Fibroblast of lung (primary cell): ENCODE measurements around the gene CRYL1.

Experiments
- EZH2 ChIP-seq: IDR thresholded peaks from 2 replicates; pipeline ENCODE4 v1.5.1; 2012; ENCODE audit warnings: low read length, control low read depth, mild to moderate bottlenecking; ENCODE audit errors: missing control alignments
- TF ChIP-seq, protein P1 (sequence below), 2 donors: IDR thresholded peaks in 1 of 2; conservative IDR thresholded peaks in 1 of 2; 1 replicate in 1 of 2; 2 replicates in 1 of 2; pipeline ENCODE4 v1.5.1; 2011 to 2012; ENCODE audit warnings: low read length in 2 of 2, control low read depth in 1 of 2, inconsistent platforms in 1 of 2, low read depth in 1 of 2, mild to moderate bottlenecking in 1 of 2

DNA sequence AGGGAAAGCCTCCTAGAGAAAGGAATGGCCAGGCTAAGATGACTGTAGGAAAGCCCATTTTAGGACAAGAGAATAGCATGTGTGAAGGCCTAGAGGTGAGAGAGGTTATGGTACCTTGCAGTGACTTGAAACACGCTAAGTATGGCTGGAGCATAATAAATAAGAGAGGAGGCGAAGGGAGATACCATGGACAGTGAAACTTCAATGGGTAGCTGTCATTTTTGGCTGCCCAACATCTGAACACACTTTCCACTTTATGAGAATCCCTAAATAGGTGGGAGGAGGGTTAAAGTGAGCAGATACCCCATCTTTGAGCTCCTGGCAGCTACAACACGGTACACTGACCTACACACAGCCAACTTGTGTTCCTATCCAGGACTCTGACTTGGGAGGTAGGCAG lies 33.3 kb upstream of the CRYL1 start:
- no peak for TF ChIP-seq EZH2
- TF ChIP-seq, protein P1, sequence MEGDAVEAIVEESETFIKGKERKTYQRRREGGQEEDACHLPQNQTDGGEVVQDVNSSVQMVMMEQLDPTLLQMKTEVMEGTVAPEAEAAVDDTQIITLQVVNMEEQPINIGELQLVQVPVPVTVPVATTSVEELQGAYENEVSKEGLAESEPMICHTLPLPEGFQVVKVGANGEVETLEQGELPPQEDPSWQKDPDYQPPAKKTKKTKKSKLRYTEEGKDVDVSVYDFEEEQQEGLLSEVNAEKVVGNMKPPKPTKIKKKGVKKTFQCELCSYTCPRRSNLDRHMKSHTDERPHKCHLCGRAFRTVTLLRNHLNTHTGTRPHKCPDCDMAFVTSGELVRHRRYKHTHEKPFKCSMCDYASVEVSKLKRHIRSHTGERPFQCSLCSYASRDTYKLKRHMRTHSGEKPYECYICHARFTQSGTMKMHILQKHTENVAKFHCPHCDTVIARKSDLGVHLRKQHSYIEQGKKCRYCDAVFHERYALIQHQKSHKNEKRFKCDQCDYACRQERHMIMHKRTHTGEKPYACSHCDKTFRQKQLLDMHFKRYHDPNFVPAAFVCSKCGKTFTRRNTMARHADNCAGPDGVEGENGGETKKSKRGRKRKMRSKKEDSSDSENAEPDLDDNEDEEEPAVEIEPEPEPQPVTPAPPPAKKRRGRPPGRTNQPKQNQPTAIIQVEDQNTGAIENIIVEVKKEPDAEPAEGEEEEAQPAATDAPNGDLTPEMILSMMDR (conservative IDR thresholded peaks at IDR 0.05 in 1 of 2, IDR thresholded peaks at IDR 0.05 in 1 of 2; ENCODE audit: low read depth in 1 of 2, low read length in 2 of 2): no peak
